ENCODE measurements around the gene TMEM130.

TMEM130 gene

DNA sequence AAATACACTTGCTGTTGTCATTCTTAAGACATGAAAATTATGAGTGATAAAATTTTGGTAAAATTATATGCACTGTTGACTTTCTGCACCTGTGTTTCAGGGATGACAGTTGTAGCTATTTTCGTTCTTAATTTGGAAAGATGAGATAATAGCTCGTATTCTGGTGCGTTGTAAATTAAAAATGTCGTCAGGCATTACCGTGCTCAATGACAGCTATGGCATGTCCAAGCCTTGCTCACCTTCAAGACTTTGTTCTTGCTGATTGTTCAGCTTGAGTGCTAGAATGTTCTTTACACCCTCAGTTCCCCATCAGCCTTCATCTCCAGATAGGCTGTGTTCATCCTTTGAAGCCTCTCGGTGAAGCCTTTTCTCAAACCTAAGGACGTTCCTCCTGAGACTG, 30.0 kb upstream of the TMEM130 start:
- Histone ChIP-seq H3K27me3 (no peaks in the 10 kb centered on the region), H3K36me3 (peaks cover 84% of the 10 kb centered on the region), H3K4me3 (ENCODE audit: low read depth, low read length) (no peak overlapping the region), H3K4me1 (no peaks in the 10 kb centered on the region), H3K9me3 (no peaks in the 10 kb centered on the region)
- DNase-seq, result no peak
- TF ChIP-seq, protein P1, sequence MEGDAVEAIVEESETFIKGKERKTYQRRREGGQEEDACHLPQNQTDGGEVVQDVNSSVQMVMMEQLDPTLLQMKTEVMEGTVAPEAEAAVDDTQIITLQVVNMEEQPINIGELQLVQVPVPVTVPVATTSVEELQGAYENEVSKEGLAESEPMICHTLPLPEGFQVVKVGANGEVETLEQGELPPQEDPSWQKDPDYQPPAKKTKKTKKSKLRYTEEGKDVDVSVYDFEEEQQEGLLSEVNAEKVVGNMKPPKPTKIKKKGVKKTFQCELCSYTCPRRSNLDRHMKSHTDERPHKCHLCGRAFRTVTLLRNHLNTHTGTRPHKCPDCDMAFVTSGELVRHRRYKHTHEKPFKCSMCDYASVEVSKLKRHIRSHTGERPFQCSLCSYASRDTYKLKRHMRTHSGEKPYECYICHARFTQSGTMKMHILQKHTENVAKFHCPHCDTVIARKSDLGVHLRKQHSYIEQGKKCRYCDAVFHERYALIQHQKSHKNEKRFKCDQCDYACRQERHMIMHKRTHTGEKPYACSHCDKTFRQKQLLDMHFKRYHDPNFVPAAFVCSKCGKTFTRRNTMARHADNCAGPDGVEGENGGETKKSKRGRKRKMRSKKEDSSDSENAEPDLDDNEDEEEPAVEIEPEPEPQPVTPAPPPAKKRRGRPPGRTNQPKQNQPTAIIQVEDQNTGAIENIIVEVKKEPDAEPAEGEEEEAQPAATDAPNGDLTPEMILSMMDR (IDR thresholded peaks at IDR 0.05; ENCODE audit: low read depth, low read length), result no peak

DNA sequence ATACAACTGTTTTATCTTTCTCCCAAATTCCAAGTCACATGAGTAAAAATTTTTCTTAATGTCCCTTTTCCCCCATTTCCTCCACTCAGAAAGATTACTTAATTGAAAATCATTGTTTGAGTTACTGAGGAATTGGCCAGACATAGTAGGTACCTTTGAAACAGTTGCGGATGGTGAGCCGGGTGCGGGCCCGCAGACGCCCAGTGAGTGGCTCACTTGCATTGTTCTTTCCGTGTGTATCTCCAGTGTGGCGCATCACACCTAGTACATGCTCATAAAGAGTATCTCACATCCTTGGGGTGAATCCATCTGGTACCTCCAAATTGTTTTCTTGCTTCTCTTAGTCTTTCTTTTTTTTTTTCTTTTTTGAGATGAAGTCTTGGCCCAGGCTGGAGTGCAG, 22.8 kb upstream of the TMEM130 start:
- Histone ChIP-seq H3K27me3 (no peaks in the 10 kb centered on the region), H3K4me1 (no peaks in the 10 kb centered on the region), H3K36me3 (peaks cover 51% of the 10 kb centered on the region), H3K9me3 (no peaks in the 10 kb centered on the region), H3K4me3 (ENCODE audit: low read depth, low read length) (no peak overlapping the region)
- DNase-seq, result no peak
- TF ChIP-seq, protein P1 (IDR thresholded peaks at IDR 0.05; ENCODE audit: low read depth, low read length), result no peak

DNA sequence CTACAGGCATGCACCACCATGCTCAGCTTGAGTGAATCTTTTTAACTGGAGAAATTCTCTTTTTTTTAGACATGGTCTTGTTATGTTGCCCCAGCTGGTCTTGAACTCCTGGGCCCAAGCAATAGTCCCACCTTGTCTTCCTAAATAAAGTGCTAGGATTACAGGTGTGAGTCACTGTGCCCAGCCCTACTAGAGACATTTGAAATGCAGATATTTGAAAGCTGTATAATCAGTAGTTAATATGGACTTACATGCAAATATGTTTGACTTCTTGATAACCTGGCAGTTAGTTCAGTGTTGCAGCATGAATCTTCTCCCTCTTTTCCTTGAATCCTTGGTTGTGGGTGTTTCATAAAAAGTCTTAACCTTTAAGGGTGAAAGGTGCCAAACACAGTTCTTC, 17.2 kb upstream of the TMEM130 start:
- no peak for DNase-seq
- Histone ChIP-seq H3K4me3 (ENCODE audit: low read depth, low read length) (no peak overlapping the region), H3K27me3 (no peaks in the 10 kb centered on the region), H3K4me1 (no peaks in the 10 kb centered on the region), H3K36me3 (peaks cover 52% of the 10 kb centered on the region), H3K9me3 (no peaks in the 10 kb centered on the region)
- TF ChIP-seq, protein P1 (IDR thresholded peaks at IDR 0.05; ENCODE audit: low read depth, low read length), result no peak

DNA sequence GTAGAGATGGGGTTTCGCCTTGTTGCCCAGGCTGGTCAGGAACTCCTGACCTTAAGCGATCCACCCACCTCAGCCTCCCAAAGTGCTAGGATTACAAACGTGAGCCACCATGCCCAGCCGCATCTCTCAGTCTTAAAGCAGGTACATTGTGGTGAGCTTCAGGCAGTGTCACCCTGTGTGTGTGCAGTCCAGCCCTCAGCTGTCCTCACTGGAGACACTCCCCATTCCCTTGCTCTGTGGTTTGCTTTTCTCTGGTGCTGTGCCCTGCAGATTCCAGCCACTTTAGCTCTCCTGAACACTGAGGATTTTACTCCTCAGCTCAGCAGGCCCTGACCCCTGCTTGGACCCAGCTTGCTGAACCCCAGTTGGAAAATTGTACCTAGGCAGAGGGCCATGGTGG, 14.6 kb upstream of the TMEM130 start:
- Histone ChIP-seq H3K9me3 (no peaks in the 10 kb centered on the region), H3K4me3 (ENCODE audit: low read depth, low read length) (no peak overlapping the region), H3K4me1 (no peaks in the 10 kb centered on the region), H3K36me3 (peaks cover 54% of the 10 kb centered on the region), H3K27me3 (no peaks in the 10 kb centered on the region)
- TF ChIP-seq, protein P1 (IDR thresholded peaks at IDR 0.05; ENCODE audit: low read depth, low read length), result no peak
- no peak for DNase-seq

DNA sequence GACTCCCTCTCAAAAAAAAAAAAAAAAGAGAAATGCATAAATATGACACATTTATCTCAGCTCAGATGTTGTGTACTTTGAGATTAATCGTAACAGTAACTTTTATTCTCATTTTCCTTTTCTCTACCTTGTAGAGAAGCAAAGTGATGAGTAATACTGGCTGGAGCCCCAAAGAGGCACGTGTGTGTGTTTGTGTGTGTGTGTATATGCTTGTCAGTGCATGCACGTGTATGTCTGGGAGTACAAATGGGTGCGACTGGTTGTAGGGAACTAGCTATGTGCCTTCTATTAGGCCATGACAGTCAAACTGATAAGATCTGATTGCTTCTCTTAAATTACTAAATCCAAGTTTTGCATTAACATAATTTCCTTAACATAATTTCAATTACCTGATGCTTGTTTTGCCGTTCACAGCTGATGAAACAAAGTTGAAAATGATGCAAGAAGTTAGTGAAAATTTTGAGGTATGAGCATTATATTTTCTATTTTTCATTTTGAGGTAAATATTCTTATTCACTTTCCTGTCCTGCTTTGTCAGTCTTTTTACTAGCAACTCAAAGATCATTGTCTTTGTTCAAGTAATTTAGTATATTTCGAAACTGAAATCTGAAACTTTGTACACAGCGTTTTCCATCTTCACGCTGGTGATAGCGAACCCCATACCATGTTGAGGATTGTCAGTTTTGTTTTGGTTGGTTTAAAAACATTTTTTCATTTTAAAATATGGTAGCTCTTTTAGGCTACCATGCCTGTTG, 11.9 kb upstream of the TMEM130 start:
- TF ChIP-seq, protein P1 (IDR thresholded peaks at IDR 0.05; ENCODE audit: low read depth, low read length), result no peak
- Histone ChIP-seq H3K9me3 (no peaks in the 10 kb centered on the region), H3K4me3 (ENCODE audit: low read depth, low read length) (no peak overlapping the region), H3K36me3 (peaks cover 44% of the 10 kb centered on the region), H3K4me1 (no peaks in the 10 kb centered on the region), H3K27me3 (no peaks in the 10 kb centered on the region)
- DNase-seq, result no peak

DNA sequence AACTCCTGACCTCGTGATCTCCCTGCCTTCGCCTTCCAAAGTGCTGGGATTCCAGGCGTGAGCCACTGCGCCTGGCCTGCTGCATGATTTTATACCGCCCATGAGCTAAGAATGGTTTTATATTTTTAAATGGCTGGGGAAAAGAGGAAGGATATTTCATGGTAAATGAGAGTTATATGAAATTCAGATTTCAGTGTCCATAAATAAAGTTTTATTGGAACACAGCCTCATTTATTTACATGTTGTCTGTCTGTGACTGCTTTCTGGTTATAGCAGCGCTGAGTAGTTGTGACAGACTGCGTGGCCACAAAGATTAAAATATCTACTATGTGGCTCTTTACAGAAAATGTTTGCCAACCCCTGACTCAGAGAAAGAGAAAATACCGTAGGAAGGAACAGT, 10.7 kb upstream of the TMEM130 start:
- no peaks in the 10 kb centered on the region for H3K4me1 ChIP-seq
- no peak for DNase-seq
- H3K27me3 ChIP-seq, result no peaks in the 10 kb centered on the region
- H3K9me3 ChIP-seq, result no peaks in the 10 kb centered on the region
- TF ChIP-seq, protein P1 (IDR thresholded peaks at IDR 0.05; ENCODE audit: low read depth, low read length), result no peak
- peaks cover 39% of the 10 kb centered on the region for H3K36me3 ChIP-seq
- H3K4me3 ChIP-seq (ENCODE audit: low read depth, low read length), result no peak overlapping the region

Measured in BE2C (cell line).